ENCODE data around the gene OFD1.

- TF ChIP-seq CBX2 (IDR thresholded peaks at IDR 0.05; ENCODE audit: borderline replicate concordance, low read depth), result no peak
- TF ChIP-seq KDM1A (IDR thresholded peaks at IDR 0.05; ENCODE audit: low read depth), result no peak
- no peak for TF ChIP-seq RAD21 (conservative IDR thresholded peaks at IDR 0.05 in 1 of 2, IDR thresholded peaks at IDR 0.05 in 1 of 2)
- TF ChIP-seq POLR2A (IDR thresholded peaks at IDR 0.05; ENCODE audit: low read length), result no peak
- TF ChIP-seq CBX8 (IDR thresholded peaks at IDR 0.05), result no peak
- no peak for TF ChIP-seq CTCF (IDR thresholded peaks at IDR 0.05)
- TF ChIP-seq HMGXB4 (CRISPR knock-in tag; IDR thresholded peaks at IDR 0.05; ENCODE audit: borderline replicate concordance), result no peak
- no peak for TF ChIP-seq MAFK (IDR thresholded peaks at IDR 0.05; ENCODE audit: partially characterized antibody)
- no peak for TF ChIP-seq MAZ (IDR thresholded peaks at IDR 0.05; ENCODE audit: borderline replicate concordance, low read depth, low read length)
- no peak for TF ChIP-seq CHD2 (IDR thresholded peaks at IDR 0.05; ENCODE audit: low read length, partially characterized antibody)
- no peak for TF ChIP-seq CHD4 (IDR thresholded peaks at IDR 0.05; ENCODE audit: borderline replicate concordance)
- TF ChIP-seq EHMT2 (IDR thresholded peaks at IDR 0.05; ENCODE audit: low read depth), result no peak
- no peak for TF ChIP-seq REST (IDR thresholded peaks at IDR 0.05)
- TF ChIP-seq MAX (IDR thresholded peaks at IDR 0.05), result no peak
Measured at GRCh38 chrX:13786048-13786447, 51.5 kb downstream of the OFD1 start.

Measured in A549 (cell line).